Glutamatergic neuron (in vitro differentiated cells): Measurements from ENCODE around the gene TSHZ2. TPM values are rescaled to one million over a fixed set of nuclear protein-coding genes. Genes with fewer than 3 reads are reported as not detected.

Source experiments
- DNase-seq: peaks from one replicate; pipeline ENCODE4 v3.0.0; 2022
- H3K27ac Mint-ChIP-seq: one replicate; pipeline ENCODE4 v1.8.0; 2020; ENCODE audit warnings: mild to moderate bottlenecking, mixed read lengths, inconsistent platforms; ENCODE audit not compliant: unreplicated experiment
- H3K27me3 Mint-ChIP-seq: one replicate; pipeline ENCODE4 v1.8.0; 2020; ENCODE audit warnings: mild to moderate bottlenecking, moderate library complexity, mixed read lengths, inconsistent platforms; ENCODE audit not compliant: unreplicated experiment
- H3K36me3 Mint-ChIP-seq: one replicate; pipeline ENCODE4 v1.8.0; 2020; ENCODE audit warnings: mild to moderate bottlenecking, mixed read lengths, inconsistent platforms; ENCODE audit not compliant: unreplicated experiment
- H3K4me1 Mint-ChIP-seq: one replicate; pipeline ENCODE4 v1.8.0; 2020; ENCODE audit warnings: mild to moderate bottlenecking, low read depth, mixed read lengths, inconsistent platforms; ENCODE audit not compliant: unreplicated experiment
- H3K4me3 Mint-ChIP-seq: one replicate; pipeline ENCODE4 v1.8.0; 2020; ENCODE audit warnings: mild to moderate bottlenecking, mixed read lengths, inconsistent platforms; ENCODE audit not compliant: unreplicated experiment
- H3K9me3 Mint-ChIP-seq: one replicate; pipeline ENCODE4 v1.8.0; 2020; ENCODE audit warnings: mild to moderate bottlenecking, moderate library complexity, mixed read lengths, inconsistent platforms; ENCODE audit not compliant: unreplicated experiment
- total RNA-seq: library from RNA; stranded (reverse); fragmentation: NEBNext Ultra II Directional; extraction: Animal tissue kit (Norgen Biotek cat#: 25700); gene quantifications from one replicate; pipeline ENCODE4 v1.2.1, GENCODE V29; 2021; ENCODE audit not compliant: unreplicated experiment
- TF ChIP-seq, protein P1 (sequence below): fragments of 200-600 bp; sonication (generic); IDR thresholded peaks from one replicate; pipeline ENCODE4 v1.5.0; 2021; ENCODE audit not compliant: partially characterized antibody, unreplicated experiment

TSHZ2 gene
- total RNA-seq, 1 donor from 2014 or later = 10.0 TPM

DNA sequence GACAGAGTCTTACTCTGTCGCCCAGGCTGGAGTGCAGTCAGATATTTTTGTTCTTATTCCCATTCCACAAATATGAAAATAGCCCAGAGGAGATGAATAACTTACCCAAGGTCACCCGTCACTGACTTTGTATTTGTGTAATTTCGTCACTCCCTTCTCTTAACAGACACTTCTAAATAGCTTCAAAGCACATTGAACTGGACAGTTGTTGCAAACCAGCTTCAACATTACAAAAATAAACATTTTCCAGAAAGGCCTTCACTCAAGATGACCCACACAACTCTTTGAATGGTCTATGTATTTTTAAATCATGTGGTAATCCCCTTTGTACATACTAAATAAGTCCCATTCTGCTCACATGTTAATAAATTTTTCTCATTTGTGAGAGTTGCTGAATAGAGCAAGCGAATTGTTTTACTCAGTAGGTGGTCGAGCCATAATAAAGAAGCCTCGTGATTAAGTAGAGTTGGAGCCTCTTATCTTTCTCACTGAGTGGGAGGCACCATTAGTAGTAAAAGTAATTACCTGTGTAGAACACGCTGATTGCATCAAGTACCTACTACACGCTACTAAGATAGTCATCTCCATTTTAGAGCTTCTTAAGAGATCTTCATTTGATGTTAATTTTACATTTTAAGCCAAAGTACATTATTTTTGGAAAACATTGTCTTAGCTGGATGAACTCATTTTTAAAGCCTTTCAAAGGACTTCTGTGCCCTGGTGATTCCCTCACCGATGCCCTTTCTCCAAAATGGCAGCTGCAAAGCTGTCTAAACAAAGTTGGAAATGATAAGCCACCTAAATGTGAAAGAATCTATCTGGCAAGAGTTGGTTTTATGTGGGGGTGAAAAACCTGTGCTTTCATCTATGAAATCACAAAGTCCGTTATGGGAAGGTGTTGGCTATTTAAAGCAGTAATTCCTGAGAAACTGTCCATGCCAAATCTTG, 110.0 kb downstream of the TSHZ2 start:
- H3K27me3 Mint-ChIP-seq = peaks cover 2% of the 10 kb centered on the region

DNA sequence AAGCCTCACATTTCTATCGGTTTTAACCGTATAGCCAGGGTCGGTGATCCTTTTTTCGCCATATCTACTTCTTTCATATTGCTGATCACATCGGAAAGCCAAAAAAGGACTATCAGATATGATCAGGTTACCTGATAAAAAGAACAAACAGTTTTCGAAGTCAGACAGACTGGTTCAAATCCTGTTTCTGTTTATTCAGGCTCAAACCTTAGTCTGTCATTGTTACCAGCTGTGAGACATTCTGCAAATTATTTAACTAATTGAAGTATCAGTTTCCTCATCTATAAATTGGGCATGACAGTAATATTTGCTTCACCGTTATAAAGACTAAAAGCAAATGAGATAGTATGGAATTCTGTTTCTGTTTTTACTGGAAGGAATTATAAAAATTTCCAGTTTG, 111.3 kb downstream of the TSHZ2 start:
- Mint-ChIP-seq H3K4me1 (no peaks in the 10 kb centered on the region), H3K27ac (no peak overlapping the region), H3K27me3 (peaks cover 2% of the 10 kb centered on the region), H3K9me3 (no peaks in the 10 kb centered on the region), H3K4me3 (no peak overlapping the region), H3K36me3 (no peaks in the 10 kb centered on the region)
- DNase-seq = no peak
- TF ChIP-seq, protein P1, sequence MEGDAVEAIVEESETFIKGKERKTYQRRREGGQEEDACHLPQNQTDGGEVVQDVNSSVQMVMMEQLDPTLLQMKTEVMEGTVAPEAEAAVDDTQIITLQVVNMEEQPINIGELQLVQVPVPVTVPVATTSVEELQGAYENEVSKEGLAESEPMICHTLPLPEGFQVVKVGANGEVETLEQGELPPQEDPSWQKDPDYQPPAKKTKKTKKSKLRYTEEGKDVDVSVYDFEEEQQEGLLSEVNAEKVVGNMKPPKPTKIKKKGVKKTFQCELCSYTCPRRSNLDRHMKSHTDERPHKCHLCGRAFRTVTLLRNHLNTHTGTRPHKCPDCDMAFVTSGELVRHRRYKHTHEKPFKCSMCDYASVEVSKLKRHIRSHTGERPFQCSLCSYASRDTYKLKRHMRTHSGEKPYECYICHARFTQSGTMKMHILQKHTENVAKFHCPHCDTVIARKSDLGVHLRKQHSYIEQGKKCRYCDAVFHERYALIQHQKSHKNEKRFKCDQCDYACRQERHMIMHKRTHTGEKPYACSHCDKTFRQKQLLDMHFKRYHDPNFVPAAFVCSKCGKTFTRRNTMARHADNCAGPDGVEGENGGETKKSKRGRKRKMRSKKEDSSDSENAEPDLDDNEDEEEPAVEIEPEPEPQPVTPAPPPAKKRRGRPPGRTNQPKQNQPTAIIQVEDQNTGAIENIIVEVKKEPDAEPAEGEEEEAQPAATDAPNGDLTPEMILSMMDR = no peak

More for the DNA sequence above, 110.0 kb downstream of the TSHZ2 start:
- TF ChIP-seq, protein P1 = no peak
- H3K4me1 Mint-ChIP-seq = no peaks in the 10 kb centered on the region
- H3K9me3 Mint-ChIP-seq = no peaks in the 10 kb centered on the region
- no peak for DNase-seq
- no peak overlapping the region for H3K27ac Mint-ChIP-seq
- H3K4me3 Mint-ChIP-seq = no peak overlapping the region
- H3K36me3 Mint-ChIP-seq = no peaks in the 10 kb centered on the region

DNA sequence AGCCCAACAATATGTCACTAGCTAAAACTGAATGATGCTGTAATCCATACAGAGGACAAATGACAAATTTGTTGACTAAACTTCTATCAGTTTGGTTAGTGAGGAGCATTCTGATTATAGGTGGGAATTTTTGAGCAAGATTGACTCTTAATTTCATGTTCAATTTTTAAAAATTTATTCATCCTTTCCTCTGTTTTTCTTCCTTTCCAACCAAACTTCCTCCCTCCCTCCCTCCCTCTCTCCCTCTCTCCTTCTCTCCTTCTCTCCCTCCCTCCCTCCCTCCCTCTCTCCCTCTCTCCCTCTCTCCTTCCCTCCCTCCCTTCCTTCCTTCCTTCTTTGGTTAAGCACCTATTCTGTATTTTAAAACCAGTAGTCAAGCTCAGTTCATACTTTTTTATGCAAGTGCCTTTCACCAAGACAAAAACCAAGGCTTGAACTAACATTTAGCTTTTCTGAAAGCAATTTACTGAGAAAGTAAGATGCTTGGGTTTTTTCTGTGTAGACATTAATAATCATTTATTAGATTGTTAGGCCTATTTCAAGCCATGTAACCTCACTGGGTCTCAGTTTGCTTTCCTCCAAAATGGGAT, 112.3 kb downstream of the TSHZ2 start:
- no peaks in the 10 kb centered on the region for H3K4me1 Mint-ChIP-seq
- no peak overlapping the region for H3K4me3 Mint-ChIP-seq
- H3K27ac Mint-ChIP-seq = no peak overlapping the region
- TF ChIP-seq, protein P1 = no peak
- no peaks in the 10 kb centered on the region for H3K9me3 Mint-ChIP-seq
- no peak for DNase-seq
- peaks cover 2% of the 10 kb centered on the region for H3K27me3 Mint-ChIP-seq
- no peaks in the 10 kb centered on the region for H3K36me3 Mint-ChIP-seq

DNA sequence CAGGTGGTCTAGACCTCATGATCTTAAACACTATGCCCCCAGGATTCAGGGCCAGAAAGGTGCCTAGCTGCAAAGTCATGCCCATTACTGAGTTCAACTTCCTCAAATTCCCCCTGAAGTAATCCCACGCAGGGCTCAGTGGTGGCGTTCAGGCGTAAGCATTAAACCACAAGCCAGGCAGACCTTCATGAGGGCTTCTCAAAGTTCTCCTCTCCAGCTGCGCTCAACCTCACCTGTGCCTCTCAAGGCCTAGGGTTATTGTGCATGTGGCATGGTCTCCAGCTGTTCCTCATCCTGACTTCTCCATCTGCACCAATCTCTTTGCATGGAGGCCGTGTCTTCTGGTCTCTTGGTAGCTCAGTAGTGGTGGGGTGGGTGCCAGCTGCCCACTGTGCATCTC, 113.6 kb downstream of the TSHZ2 start:
- no peaks in the 10 kb centered on the region for H3K9me3 Mint-ChIP-seq
- H3K27ac Mint-ChIP-seq = no peak overlapping the region
- H3K36me3 Mint-ChIP-seq = no peaks in the 10 kb centered on the region
- H3K4me1 Mint-ChIP-seq = no peaks in the 10 kb centered on the region
- peaks cover 2% of the 10 kb centered on the region for H3K27me3 Mint-ChIP-seq
- DNase-seq = no peak
- TF ChIP-seq, protein P1 = no peak
- no peak overlapping the region for H3K4me3 Mint-ChIP-seq
